ENCODE measurements around the gene VWA5B1.

Gene VWA5B1

DNA sequence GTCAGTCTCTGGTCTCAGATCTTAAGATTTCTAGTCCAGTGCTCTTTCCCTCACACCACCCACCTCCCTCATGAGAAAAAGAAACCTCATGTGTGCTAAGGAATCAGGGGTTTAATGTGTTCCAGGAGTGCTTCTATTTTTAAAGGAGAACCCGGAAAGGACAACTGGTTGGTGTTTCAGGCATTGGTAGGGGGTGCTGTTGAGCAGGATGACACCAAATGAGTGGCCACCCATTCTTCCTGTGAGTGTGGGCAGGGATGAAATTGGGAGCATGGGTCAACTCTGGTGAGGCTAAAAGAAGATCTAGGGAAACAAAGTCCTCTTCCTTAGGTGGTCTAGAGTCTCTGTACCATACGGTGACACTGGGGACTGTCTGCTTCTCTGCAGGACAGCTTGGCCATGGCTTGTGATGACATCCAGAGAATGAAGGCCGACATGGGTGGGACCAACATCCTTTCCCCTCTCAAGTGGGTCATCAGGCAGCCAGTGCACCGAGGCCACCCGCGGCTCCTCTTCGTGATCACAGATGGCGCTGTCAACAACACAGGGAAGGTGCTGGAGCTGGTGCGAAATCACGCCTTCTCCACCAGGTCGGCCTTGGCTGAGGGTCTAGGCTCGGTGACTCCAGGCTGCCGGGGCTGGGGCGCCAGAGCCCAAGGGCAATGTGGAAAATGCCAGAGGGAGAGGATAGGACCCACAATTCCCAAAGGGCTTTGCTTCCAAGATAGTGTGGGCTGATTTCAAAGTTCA lies 39.3 kb downstream of the VWA5B1 start:
- Histone ChIP-seq H3K9me3 (ENCODE audit: low read depth, low read length) (no peaks in the 10 kb centered on the region), H3K9ac (ENCODE audit: insufficient read length) (no peak overlapping the region), H3K4me3 (no peak overlapping the region), H3K36me3 (ENCODE audit: insufficient read depth, low read length) (no peaks in the 10 kb centered on the region), H3K27ac (no peak overlapping the region)
- no peak for DNase-seq (ENCODE audit: low read depth, low spot score)
- TF ChIP-seq POLR2AphosphoS5 (IDR thresholded peaks at IDR 0.05; ENCODE audit: borderline replicate concordance, low read depth, low read length): no peak
- no peak for TF ChIP-seq EZH2 (IDR thresholded peaks at IDR 0.05)
- no peak for TF ChIP-seq FOXP2 (optimal IDR thresholded peaks at IDR 0.05; ENCODE audit: control extremely low read depth, extremely low read length, insufficient read depth)

DNA sequence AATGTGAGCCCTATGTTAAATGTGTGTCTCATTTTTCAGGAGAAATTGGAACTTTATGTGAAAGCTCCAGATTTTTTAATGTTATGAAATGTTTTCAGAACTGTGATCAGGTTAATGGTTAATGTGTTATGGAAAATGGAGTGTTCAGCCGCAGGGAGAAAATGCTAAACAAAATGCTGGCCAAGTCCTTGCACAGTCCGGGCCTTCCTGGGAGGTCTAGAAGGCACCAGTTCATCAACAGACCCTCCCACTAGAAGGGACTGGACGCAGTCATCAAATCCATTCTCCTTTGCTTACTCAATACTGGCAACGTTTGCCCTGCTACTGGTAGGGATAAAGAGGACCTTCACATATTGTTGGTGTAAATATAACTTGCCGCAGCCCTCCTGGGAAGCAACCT lies 43.4 kb downstream of the VWA5B1 start:
- DNase-seq (ENCODE audit: low read depth, low spot score): no peak
- H3K36me3 ChIP-seq (ENCODE audit: insufficient read depth, low read length): no peaks in the 10 kb centered on the region
- H3K27ac ChIP-seq: no peak overlapping the region
- no peak for TF ChIP-seq EZH2 (IDR thresholded peaks at IDR 0.05)
- TF ChIP-seq POLR2AphosphoS5 (IDR thresholded peaks at IDR 0.05; ENCODE audit: borderline replicate concordance, low read depth, low read length): no peak
- TF ChIP-seq FOXP2 (optimal IDR thresholded peaks at IDR 0.05; ENCODE audit: control extremely low read depth, extremely low read length, insufficient read depth): no peak
- H3K9me3 ChIP-seq (ENCODE audit: low read depth, low read length): no peaks in the 10 kb centered on the region
- H3K9ac ChIP-seq (ENCODE audit: insufficient read length): no peak overlapping the region
- no peak overlapping the region for H3K4me3 ChIP-seq

DNA sequence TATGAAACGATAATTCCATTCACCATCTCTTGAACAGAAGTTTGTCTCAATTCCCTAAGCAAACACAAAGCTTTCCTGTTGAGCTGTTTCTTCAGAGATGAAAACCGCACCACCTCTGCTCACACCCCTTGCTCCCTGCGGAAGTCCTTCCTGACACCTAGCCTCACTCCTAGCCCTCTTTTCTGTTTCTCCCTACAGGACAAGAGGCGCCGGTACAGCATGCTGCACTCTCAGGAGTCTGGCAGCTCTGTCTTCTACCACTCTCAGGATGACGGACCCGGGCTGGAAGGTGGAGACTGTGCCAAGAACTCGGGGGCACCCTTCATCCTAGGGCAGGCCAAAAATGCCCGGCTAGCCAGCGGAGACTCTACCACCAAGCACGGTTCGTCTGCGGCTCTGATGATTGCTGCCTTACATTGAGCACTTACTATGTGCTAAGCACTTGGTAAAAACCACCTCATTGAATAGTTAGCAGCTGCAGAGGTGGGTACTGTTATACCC lies 45.5 kb downstream of the VWA5B1 start:
- H3K9ac ChIP-seq (ENCODE audit: insufficient read length): no peak overlapping the region

DNA sequence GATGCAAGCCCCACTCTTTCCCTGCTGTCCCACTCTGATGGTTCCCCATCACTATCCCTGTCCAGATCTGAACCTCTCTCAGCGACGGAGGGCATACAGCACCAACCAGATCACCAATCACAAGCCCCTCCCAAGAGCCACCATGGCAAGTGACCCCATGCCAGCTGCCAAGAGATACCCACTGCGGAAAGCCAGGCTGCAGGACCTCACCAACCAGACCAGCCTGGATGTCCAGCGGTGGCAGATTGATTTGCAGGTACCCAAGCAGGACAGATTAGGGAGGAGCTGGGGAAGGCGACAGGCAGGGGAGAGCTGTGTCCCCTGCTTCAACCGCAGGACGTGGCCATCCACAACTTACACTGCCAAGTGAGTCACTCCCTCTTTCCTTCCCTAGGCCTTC lies 46.9 kb downstream of the VWA5B1 start:
- DNase-seq (ENCODE audit: low read depth, low spot score): no peak
- Histone ChIP-seq H3K4me3 (no peak overlapping the region), H3K36me3 (ENCODE audit: insufficient read depth, low read length) (no peaks in the 10 kb centered on the region), H3K9ac (ENCODE audit: insufficient read length) (no peak overlapping the region), H3K27ac (no peak overlapping the region), H3K9me3 (ENCODE audit: low read depth, low read length) (no peaks in the 10 kb centered on the region)
- TF ChIP-seq EZH2 (IDR thresholded peaks at IDR 0.05): no peak
- no peak for TF ChIP-seq FOXP2 (optimal IDR thresholded peaks at IDR 0.05; ENCODE audit: control extremely low read depth, extremely low read length, insufficient read depth)
- no peak for TF ChIP-seq POLR2AphosphoS5 (IDR thresholded peaks at IDR 0.05; ENCODE audit: borderline replicate concordance, low read depth, low read length)

More for the DNA sequence above, 45.5 kb downstream of the VWA5B1 start:
- no peaks in the 10 kb centered on the region for H3K9me3 ChIP-seq (ENCODE audit: low read depth, low read length)
- no peak overlapping the region for H3K27ac ChIP-seq
- DNase-seq (ENCODE audit: low read depth, low spot score): no peak
- TF ChIP-seq EZH2 (IDR thresholded peaks at IDR 0.05) (no peak), POLR2AphosphoS5 (IDR thresholded peaks at IDR 0.05; ENCODE audit: borderline replicate concordance, low read depth, low read length) (no peak), FOXP2 (optimal IDR thresholded peaks at IDR 0.05; ENCODE audit: control extremely low read depth, extremely low read length, insufficient read depth) (no peak)
- H3K4me3 ChIP-seq: no peak overlapping the region
- H3K36me3 ChIP-seq (ENCODE audit: insufficient read depth, low read length): no peaks in the 10 kb centered on the region

DNA sequence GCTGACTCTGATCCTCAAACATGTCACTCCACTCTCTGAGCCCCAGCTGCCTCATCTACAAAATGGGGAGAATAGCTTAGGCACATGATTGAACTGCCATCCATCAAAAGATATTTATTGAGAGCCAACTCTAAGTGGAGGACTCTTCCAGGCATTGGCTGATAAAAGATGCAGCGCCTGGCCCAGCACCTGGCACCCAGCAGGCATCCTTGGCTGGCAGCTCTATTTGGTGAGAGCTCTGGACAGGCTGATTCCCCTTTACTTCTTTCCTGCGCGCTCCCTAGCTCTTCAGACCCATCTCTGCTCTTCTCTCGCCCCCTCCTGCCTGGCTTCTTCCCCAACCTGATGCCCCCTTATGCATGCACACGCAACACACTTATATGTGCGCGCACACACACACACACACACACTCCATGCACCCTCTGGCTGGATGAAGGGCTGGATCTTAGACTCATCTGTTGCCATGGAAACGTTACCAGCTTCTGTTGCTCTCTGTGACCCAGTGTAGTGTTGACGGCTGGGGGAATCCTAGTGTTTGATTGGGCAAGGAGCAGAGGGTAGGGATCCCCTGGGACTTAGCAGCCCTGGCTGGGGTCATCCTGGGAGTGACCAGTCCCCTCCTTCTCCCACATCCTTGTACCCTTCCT lies 49.3 kb downstream of the VWA5B1 start:
- Histone ChIP-seq H3K36me3 (ENCODE audit: insufficient read depth, low read length) (no peaks in the 10 kb centered on the region), H3K9ac (ENCODE audit: insufficient read length) (no peak overlapping the region), H3K4me3 (no peak overlapping the region), H3K9me3 (ENCODE audit: low read depth, low read length) (no peaks in the 10 kb centered on the region), H3K27ac (no peak overlapping the region)
- TF ChIP-seq EZH2 (IDR thresholded peaks at IDR 0.05): no peak
- TF ChIP-seq POLR2AphosphoS5 (IDR thresholded peaks at IDR 0.05; ENCODE audit: borderline replicate concordance, low read depth, low read length): no peak
- no peak for TF ChIP-seq FOXP2 (optimal IDR thresholded peaks at IDR 0.05; ENCODE audit: control extremely low read depth, extremely low read length, insufficient read depth)
- no peak for DNase-seq (ENCODE audit: low read depth, low spot score)

DNA sequence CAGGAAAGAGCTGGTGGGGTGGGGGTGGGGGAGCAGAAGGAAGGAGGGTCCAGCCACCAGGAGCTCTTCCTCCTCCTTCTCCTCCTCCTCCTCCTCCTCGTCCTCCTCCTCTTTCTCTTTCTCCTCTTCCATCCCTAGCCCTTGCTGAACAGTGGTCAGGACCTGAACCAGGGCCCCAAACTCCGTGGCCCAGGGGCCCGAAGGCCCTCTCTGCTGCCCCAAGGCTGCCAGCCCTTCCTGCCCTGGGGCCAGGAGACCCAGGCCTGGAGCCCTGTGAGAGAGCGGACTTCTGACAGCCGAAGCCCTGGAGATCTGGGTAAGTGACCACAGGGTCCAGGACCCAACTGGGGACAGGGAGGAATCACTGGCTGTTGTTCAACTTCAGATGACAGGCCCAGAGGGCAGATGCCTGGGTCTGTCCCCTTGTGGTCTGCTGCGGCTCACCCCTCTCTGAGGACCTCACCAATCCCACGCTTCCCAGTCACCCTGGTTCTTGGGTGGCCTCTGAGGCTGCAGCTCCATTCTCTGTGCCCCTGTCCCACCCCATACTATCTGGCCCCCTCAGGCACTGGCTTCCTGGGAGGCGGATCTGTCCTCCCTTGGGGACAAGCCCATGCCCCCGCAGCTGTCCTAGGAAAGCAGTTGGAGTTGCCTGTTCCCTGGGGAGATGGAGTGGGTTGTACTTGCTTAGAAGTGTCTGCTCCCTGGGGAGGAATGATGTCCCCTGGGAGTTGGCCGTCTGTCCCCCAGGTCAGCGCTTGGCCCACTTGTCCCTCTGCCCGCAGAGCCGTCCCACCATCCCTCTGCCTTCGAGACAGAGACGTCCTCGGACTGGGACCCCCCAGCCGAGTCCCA lies 51.8 kb downstream of the VWA5B1 start:
- Histone ChIP-seq H3K9ac (ENCODE audit: insufficient read length) (no peak overlapping the region), H3K27ac (no peak overlapping the region), H3K4me3 (no peak overlapping the region), H3K36me3 (ENCODE audit: insufficient read depth, low read length) (no peaks in the 10 kb centered on the region), H3K9me3 (ENCODE audit: low read depth, low read length) (no peaks in the 10 kb centered on the region)
- no peak for DNase-seq (ENCODE audit: low read depth, low spot score)
- TF ChIP-seq FOXP2 (optimal IDR thresholded peaks at IDR 0.05; ENCODE audit: control extremely low read depth, extremely low read length, insufficient read depth) (no peak), EZH2 (IDR thresholded peaks at IDR 0.05) (no peak), POLR2AphosphoS5 (IDR thresholded peaks at IDR 0.05; ENCODE audit: borderline replicate concordance, low read depth, low read length) (no peak)

DNA sequence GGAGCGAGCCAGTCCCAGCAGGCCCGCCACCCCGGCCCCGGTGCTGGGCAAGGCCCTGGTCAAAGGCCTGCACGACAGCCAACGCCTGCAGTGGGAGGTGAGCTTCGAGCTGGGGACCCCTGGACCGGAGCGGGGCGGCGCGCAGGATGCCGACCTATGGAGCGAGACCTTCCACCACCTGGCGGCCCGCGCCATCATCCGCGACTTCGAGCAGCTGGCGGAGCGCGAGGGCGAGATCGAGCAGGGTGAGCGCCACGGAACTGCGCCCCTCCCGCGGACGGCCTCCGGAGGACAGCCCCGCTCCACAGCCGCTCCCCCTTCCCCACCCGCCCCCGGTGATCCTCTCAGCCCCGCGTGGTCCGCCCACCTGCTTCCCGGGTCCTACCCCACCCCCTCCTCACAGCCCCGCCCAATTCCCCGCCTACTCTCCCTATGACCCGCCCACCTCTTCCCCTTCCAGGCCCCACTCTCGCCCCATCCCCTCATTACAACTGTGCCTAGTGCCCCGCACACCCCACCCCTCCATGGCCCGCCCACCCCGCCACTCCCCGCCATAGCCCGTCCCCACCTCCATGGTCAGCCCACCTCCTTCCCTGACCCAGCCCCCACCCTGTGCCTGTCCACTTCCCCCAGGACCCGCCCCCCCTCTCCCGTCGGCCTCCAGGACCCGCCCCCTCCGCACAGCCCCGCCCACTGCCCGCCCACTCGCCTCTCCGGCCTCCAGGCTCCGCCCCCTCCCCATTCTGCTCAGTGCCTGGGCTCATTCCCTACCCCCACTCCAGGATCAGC lies 52.7 kb downstream of the VWA5B1 start:
- Histone ChIP-seq H3K9ac (ENCODE audit: insufficient read length) (no peak overlapping the region), H3K27ac (no peak overlapping the region), H3K9me3 (ENCODE audit: low read depth, low read length) (no peaks in the 10 kb centered on the region), H3K36me3 (ENCODE audit: insufficient read depth, low read length) (no peaks in the 10 kb centered on the region), H3K4me3 (no peak overlapping the region)
- no peak for TF ChIP-seq POLR2AphosphoS5 (IDR thresholded peaks at IDR 0.05; ENCODE audit: borderline replicate concordance, low read depth, low read length)
- no peak for TF ChIP-seq EZH2 (IDR thresholded peaks at IDR 0.05)
- no peak for TF ChIP-seq FOXP2 (optimal IDR thresholded peaks at IDR 0.05; ENCODE audit: control extremely low read depth, extremely low read length, insufficient read depth)
- DNase-seq (ENCODE audit: low read depth, low spot score): no peak

Data from SK-N-MC (cell line).